ENCODE results near the gene RPTOR. TPM values are rescaled to one million over a fixed set of nuclear protein-coding genes. Genes with fewer than 3 reads are reported as not detected.

Gene RPTOR
- total RNA-seq, 1 experiment from 2014 or later, result 27.0 TPM

Other genes starting within 250 kb of the RPTOR start
- 25.6 and 34.1 TPM in 2 replicates for gene ENDOV, start 129.7 kb upstream of the RPTOR start, total RNA-seq (2014; rRNA removed; shearing (Covaris generic))
- 0.32 TPM in 1 of 2 replicates, not detected in the other for gene NPTX1, start 68.2 kb upstream of the RPTOR start, total RNA-seq (2014; rRNA removed; shearing (Covaris generic))

Measured in SJSA1 (cell line).